PFSK-1 (cell line): Measurements from ENCODE around the gene ZBTB16.

Experiments used
- FOXP2 ChIP-seq: optimal IDR thresholded peaks from 2 replicates; pipeline ENCODE3; 2011; ENCODE audit warnings: borderline replicate concordance, control low read depth, inconsistent platforms; ENCODE audit not compliant: insufficient read depth; ENCODE audit errors: extremely low read length, extremely low read depth
- POLR2AphosphoS5 ChIP-seq: IDR thresholded peaks from 2 replicates; pipeline ENCODE4 v1.6.1; 2012; ENCODE audit warnings: low read depth, mild to moderate bottlenecking, control low read depth, low read length, moderate library complexity
- SIN3A ChIP-seq: IDR thresholded peaks from 2 replicates; pipeline ENCODE4 v1.6.1; 2012; ENCODE audit warnings: mild to moderate bottlenecking, low read length, moderate library complexity, borderline replicate concordance; ENCODE audit not compliant: insufficient read depth
- TAF1 ChIP-seq: IDR thresholded peaks from 2 replicates; pipeline ENCODE4 v1.6.1; 2012; ENCODE audit warnings: low read length, control low read depth, borderline replicate concordance; ENCODE audit not compliant: insufficient read depth
- TF ChIP-seq, protein P1 (sequence below), 2 experiments: IDR thresholded peaks; 2 replicates each; pipeline versions ENCODE4 v1.6.1 to v1.8.0; 2011 to 2012; ENCODE audit warnings: low read depth in 2 of 2, low read length in 2 of 2, control low read depth in 1 of 2, inconsistent platforms in 1 of 2, mild to moderate bottlenecking in 1 of 2, moderate library complexity in 1 of 2; ENCODE audit not compliant: insufficient read depth in 1 of 2

The ZBTB16 gene

DNA sequence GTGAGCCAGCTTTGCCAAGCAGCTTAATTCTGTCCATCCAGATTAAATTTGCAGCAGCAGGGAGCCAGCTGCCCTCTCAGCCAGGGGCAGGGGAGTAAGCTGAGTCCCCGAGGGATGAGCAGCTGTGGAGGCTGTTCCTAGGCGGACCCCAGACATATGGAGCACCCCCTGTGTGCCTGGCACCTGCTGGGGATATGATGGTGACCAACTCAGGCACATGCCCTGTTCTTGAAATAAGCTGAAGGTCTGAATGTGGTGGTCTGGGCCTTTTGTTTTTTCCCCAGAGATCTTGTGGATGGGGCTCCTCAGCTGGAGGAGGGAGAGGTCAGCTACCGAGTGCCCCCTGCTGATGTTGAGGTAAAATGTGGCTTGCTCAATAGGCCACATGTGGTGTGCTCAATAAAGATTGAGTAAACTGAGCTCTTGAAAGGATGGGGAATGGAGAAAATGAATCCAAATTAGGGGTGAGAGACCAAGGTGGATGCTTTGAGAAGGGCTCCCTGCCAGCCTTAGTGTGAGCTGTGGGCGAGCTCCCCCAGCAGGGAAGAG is 133.4 kb downstream of the ZBTB16 start:
- TF ChIP-seq, protein P1, sequence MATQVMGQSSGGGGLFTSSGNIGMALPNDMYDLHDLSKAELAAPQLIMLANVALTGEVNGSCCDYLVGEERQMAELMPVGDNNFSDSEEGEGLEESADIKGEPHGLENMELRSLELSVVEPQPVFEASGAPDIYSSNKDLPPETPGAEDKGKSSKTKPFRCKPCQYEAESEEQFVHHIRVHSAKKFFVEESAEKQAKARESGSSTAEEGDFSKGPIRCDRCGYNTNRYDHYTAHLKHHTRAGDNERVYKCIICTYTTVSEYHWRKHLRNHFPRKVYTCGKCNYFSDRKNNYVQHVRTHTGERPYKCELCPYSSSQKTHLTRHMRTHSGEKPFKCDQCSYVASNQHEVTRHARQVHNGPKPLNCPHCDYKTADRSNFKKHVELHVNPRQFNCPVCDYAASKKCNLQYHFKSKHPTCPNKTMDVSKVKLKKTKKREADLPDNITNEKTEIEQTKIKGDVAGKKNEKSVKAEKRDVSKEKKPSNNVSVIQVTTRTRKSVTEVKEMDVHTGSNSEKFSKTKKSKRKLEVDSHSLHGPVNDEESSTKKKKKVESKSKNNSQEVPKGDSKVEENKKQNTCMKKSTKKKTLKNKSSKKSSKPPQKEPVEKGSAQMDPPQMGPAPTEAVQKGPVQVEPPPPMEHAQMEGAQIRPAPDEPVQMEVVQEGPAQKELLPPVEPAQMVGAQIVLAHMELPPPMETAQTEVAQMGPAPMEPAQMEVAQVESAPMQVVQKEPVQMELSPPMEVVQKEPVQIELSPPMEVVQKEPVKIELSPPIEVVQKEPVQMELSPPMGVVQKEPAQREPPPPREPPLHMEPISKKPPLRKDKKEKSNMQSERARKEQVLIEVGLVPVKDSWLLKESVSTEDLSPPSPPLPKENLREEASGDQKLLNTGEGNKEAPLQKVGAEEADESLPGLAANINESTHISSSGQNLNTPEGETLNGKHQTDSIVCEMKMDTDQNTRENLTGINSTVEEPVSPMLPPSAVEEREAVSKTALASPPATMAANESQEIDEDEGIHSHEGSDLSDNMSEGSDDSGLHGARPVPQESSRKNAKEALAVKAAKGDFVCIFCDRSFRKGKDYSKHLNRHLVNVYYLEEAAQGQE (IDR thresholded peaks at IDR 0.05; ENCODE audit: insufficient read depth in 1 of 2, low read depth in 2 of 2, low read length in 2 of 2): no peak
- TF ChIP-seq POLR2AphosphoS5: no peak
- no peak for TF ChIP-seq FOXP2
- no peak for TF ChIP-seq TAF1
- TF ChIP-seq SIN3A: no peak

DNA sequence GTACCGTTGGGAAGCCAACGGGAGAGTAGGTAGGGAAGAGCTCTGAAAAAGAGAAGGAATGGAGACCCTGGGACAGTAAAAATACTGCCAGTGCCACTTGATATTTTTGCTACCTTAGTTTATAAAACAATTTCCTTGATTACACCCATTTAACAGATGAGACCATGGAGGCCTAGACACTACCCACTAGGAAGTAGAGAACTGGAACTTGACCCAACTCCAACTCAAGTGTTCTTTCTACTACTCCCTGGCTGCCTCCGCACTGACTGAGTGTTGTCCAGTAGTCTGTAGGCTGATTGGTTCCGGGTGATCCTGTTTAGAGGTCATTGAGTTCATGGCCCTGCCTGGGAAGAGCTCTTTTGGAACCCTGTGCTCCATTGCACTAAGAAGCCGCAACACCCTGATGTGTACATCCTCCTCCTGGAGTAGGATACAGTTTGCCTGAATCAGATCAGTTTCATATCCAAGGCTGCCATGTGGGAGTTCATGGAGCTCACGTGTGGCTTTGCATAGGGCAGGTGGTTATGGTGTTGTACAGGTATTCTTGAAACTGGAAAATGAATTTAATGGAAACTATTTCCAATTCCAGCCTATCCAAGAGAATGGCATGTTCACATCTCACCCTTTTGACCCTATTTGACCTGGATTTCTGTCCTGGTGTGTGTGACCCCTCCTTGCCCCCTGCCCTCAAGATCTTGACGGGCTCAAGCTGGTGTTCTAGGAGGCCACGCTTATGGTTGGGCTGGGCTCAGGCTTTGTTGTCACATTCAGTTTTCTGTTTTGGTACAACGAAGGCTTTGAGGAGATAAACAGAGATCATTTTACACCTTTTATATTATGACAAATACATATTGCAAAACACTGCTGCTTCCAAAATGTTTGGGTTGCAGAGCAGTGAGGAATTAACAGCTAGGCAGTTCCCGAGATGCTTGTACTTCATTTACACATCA is 134.5 kb downstream of the ZBTB16 start:
- TF ChIP-seq POLR2AphosphoS5: no peak
- TF ChIP-seq, protein P1 (IDR thresholded peaks at IDR 0.05; ENCODE audit: insufficient read depth in 1 of 2, low read depth in 2 of 2, low read length in 2 of 2): no peak

DNA sequence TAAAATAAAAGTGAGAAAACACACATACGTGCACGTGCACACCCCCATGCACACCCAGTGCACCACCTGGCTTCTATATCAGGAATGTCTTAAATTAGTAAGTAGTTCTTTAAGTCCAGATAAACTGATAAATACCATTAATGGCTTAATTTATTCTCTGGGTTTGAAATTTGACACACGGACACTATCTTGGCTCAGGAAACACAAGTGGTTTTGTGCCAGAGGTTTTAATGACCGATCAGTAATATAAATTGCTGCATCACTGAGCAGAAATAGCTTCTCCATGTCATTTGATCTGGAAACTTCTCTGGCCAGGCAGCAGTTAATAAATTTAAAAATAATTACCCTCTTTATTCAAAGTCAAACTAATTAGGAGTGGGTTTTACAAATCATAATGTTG is 135.2 kb downstream of the ZBTB16 start:
- TF ChIP-seq, protein P1 (IDR thresholded peaks at IDR 0.05; ENCODE audit: insufficient read depth in 1 of 2, low read depth in 2 of 2, low read length in 2 of 2): no peak
- no peak for TF ChIP-seq POLR2AphosphoS5
- TF ChIP-seq SIN3A: no peak
- no peak for TF ChIP-seq FOXP2
- no peak for TF ChIP-seq TAF1

DNA sequence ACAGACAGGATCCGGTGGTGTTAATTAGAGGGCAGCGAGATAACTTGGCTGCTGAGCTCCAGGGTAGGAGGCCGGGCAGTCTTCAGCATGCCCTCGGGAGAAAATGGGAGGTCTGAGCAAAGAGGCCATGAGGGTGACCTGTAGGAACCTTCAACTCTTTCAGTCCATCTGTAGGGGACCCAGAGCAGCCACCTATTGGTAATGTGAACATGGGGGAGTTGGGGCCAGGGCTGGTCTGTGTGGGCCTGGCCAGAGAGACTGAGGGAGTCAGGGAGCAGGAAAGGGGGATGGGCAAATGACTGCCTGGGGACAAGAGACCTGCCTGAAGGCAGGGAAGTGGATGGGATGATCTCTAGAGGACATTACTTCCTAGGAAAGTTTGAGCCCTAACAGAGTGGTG is 135.6 kb downstream of the ZBTB16 start:
- TF ChIP-seq, protein P1 (IDR thresholded peaks at IDR 0.05; ENCODE audit: insufficient read depth in 1 of 2, low read depth in 2 of 2, low read length in 2 of 2): no peak
- TF ChIP-seq SIN3A (no peak), TAF1 (no peak), FOXP2 (no peak), POLR2AphosphoS5 (no peak)
